Adrenal gland (tissue), 5 donors: ENCODE data around the gene ZNF319.

Source experiments
- POLR2A ChIP-seq, 2 donors: fragments of 450-650 bp; IDR thresholded peaks; one replicate each; pipeline ENCODE4 v1.6.1; 2017; ENCODE audit warnings: antibody characterized with exemption in 2 of 2, mild to moderate bottlenecking in 2 of 2, moderate library complexity in 1 of 2
- TF ChIP-seq, protein P1 (sequence below), 6 experiments: fragments of 450-650 bp in 4 of 6; fragments of 200-600 bp in 2 of 6; sonication (generic) in 1 of 6; IDR thresholded peaks; 1 replicate in 5 of 6; 2 replicates in 1 of 6; pipeline versions ENCODE4 v1.5.1 to v1.8.0; 2016 to 2021; ENCODE audit warnings: antibody characterized with exemption in 6 of 6, mild to moderate bottlenecking in 2 of 6, moderate library complexity in 1 of 6
- donor health status: DM: no; HTN: no; CAD: no.

DNA sequence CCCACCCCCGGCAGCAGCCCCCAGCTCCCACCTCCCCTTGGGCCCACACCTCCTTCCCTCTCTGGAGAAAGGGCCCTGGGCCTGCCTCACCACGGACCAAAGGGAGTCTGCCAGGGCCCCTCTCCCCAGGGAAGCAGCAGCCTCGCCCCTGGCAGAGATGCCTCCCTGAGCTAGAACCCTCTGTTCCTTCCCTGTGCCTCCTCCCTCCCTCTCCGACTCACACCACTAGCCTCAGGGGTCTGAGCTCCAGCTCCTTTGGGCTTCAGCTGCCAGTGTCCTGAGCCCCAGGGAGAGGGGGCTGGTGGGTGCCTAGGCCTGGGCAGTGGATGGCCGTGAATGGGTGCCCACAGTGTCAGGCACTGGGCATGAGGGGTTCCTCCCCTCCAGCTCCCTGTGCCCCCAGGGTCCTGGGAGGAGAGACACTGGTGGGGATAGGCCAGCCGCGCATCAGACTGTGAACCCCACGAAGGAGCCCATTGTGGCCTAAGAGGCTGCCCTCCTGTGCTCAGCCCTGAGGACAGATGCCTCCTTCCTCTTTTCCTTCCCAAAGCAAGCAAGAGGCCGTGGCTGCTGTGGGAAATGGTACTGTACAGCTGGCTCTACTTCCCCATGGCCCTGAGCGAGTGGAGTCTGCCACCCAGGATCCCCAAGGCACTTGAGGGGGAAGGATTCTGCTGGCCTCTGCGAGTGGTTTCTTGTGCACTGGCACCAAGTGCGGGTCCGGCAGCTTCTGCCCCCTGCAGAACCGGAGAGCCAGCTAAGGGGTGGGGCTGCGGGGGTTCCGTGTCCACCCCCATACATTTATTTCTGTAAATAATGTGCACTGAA lies 45.8 kb upstream of the ZNF319 start:
- TF ChIP-seq, protein P1, sequence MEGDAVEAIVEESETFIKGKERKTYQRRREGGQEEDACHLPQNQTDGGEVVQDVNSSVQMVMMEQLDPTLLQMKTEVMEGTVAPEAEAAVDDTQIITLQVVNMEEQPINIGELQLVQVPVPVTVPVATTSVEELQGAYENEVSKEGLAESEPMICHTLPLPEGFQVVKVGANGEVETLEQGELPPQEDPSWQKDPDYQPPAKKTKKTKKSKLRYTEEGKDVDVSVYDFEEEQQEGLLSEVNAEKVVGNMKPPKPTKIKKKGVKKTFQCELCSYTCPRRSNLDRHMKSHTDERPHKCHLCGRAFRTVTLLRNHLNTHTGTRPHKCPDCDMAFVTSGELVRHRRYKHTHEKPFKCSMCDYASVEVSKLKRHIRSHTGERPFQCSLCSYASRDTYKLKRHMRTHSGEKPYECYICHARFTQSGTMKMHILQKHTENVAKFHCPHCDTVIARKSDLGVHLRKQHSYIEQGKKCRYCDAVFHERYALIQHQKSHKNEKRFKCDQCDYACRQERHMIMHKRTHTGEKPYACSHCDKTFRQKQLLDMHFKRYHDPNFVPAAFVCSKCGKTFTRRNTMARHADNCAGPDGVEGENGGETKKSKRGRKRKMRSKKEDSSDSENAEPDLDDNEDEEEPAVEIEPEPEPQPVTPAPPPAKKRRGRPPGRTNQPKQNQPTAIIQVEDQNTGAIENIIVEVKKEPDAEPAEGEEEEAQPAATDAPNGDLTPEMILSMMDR (IDR thresholded peaks at IDR 0.05), result no peak
- TF ChIP-seq POLR2A (IDR thresholded peaks at IDR 0.05), result no peak
